Stimulated activated CD8-positive, alpha-beta memory T cell treated with anti-CD3 and anti-CD28 coated beads, Interleukin-4, amount 100 ng/mL, for 24 hours (primary cell): Measurements from ENCODE around the gene NAIF1.
"Not testable (repeated sequence)": the region's sequence is repeated elsewhere in the genome, so short reads cannot be mapped to it uniquely, and the experiment has no call there.

Experiments
- DNase-seq: peaks from one replicate; pipeline ENCODE4 v3.0.0-alpha.2; 2020; ENCODE audit warnings: low read depth

The NAIF1 gene

DNA sequence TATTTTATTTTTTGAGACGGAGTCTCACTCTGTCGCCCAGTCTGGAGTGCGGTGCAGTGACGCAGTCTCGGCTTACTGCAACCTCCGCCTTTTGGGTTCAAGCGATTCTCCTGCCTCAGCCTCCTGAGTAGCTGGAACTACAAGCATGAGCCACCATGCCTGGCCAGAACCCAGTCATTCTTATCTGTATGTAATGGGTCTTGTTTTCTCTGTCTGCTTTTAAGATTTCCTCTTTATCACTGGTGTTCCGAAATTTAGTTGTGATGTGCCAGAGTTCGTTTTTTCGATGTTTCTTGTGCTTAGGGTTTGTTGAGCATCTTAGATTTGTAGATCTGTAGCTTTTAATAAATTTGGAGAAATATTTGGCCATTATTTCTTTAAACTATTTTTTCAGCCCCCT is 20.1 kb upstream of the NAIF1 start:
- DNase-seq: no peak

DNA sequence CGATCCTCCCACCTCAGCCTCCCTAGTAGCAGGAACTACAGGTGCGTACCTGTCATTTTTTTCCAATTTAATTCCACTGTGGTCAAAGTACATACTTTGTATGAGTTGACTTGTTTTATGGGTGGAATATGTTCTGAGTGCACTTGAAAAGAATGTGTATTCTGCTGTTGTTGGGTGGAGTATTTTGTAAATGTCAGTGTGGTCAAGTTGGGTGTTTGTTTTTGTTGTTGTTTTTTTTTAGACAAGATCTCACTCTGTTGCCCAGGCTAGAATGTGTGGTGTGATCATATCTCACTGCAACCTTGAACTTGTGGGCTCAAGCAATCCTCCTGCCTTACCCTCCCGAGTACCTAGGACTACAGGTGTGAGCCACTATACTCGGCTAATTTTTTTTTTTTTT is 18.8 kb upstream of the NAIF1 start:
- DNase-seq: no peak

DNA sequence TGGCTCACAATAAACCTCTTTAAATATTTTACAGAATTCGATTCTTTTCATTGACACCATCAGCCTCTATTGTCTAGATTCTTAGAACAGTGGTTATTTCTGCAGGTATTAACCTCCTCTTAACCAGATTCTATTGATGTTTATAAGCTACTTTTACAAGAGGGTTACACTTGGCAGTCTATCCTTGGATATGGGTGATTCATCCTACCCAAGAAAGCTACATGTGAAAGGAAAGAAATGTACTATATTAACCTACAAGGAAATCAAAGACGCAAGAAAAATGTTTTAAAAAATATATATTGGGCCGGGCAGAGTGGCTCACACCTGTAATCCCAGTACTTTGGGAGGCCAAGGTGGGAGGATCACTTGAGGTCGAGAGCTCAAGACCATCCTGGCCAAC is 17.6 kb upstream of the NAIF1 start:
- DNase-seq: no peak

DNA sequence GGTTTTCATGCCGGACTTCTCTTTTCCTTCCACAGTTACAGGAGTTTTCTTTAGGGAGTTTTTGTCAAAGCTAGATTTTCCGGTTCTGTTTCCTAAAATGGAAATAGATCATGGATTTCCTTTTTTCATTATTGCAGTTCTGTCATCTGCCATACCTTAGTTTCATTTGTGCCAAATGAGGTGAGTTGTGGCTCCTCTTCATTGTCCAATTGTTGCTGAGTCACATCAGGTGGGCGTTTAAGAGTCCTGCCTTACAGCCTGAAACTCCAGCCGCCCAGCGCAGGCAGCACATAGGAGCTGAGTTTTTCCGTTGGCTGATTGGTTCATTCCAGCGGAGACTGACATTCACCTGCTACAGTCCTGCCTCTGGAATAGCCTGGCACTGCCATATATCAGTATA is 15.0 kb upstream of the NAIF1 start:
- no peak for DNase-seq

DNA sequence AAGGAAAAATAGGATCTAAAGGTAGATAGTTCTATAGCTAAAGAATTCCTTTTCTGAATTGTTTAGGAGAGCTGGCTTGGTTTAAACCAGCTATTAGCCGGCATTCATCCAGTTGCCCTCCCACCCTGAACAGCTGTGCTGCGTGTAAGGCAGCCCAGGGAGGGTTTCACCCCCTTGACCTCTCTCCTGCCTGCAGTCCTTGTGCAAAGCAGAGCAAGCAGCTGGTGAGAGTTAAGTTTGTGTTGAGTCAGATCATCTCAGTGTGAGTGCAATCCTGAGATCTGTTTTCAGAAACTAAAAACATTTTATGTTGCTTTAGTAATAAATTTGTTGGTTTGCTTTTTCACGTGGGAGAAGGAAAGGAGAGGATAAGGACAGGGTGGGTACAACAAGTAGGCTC is 13.9 kb upstream of the NAIF1 start:
- DNase-seq: no peak

DNA sequence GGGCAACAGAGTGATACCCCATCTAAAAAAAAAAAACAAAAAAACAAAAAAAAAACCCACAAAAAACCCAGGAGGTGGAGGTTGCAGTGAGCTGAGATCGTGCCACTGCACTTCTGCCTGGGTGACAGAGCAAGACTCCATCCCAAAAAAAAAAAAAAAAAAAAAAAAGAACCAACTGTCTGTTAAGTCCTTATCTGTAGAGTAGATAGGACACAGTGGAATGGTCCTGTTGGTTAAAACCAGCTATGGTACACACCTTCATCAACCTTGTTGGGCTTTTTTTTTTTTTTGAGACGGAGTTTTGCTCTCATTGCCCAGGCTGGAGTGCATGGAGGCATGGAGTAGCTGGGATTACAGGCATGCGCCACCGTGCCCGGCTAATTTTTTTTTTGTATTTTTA is 13.1 kb upstream of the NAIF1 start:
- DNase-seq: no peak

DNA sequence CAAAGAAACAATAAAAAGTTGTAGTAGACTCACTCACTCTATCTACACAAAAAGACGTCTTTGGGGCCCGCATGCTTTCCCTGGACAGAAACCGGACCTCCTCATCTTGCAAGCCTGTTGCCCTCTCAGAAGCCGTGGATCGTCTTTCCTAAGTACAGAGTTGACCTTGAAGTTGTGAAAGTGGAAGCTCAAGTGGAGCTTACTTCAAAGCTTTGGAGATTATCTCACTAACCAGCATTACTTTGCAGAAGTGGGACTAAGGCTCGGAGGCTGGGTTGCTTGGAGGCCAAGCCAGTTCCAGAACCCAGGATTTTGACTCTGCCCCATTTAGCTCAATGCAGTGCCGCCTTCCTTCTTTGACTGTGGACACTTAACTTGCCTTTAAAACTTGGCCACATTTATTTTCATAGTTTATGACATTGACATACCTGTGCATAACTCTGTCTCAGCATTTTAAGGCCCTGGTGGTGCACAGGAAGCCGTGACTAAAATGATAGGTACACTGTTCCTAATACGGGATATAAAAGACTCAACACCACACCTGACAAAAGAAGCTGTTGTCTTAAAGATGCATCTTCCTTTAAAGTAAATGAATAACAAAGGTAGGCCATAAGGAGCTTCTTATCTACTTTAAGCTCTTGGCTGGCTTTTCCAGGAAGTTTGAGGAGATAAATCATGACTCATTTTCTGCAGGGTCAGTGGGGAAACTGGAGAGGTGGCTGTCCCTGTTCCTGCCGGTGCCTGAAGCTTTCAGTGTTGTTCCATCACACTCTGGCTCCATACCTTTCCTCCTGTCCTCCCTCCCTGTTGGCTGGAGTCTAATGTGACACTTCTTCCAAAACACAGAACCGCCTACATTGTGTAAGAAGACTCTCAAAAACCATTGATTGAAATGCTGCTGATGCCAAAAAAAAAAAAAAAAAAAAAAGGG is 11.6 kb upstream of the NAIF1 start:
- no peak for DNase-seq

DNA sequence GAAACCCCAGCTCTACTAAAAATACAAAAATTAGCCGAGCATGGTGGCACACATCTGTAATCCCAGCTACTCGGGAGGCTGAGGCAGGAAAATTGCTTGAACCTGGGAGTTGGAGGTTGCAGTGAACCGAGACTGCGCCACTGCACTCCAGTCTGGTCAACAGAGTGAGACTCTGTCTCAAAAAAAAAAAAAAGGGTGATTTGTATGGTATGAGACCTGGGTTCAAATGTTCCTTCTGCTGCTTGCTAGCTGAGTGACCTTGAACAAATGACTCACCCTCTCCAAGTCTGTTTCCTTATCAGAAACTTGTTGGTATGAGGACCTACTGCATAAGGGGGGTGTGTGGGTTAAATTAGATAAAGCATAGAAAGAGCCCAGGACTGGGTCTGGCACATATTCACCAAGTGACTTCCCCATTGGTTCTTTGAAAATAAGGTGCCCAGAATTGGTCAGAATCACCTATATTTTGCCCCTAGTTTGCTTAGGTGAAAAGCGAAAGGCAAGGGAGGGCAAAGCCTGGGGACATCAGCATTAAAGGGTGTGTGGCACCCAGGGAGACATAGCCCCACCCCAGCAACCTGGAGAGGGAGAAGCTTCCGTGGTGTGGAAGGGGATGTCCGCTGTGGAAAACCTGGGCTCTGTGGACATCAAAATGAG is 10.9 kb upstream of the NAIF1 start:
- no peak for DNase-seq

DNA sequence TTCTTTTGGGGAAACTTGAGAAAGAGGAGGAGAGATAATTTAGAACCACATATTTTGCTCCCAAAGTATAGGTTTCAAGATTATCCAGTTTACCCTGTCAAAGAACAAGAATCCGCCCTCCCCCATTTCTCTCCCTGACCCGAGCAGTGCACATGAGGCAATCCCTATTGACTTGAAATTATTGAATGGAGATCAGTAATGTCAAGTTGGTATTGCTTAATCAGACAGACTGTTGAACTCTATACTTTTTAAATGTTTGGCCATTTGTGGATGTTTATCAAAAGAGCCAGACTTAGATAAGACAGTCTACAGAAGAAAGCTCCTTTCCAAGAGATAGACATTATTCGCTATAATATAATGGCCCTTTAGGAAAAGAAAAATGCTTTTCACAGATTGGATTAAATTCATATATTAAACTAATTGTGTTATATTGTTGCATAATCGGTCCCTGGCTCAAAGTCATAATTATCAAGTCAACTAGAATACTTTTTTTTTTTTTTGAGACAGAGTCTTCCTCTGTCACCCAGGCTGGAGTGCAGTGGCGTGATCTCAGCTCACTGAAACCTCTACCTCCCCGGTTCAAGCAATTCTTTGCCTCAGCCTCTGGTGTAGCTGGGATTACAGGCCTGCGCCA is 6.2 kb upstream of the NAIF1 start:
- DNase-seq: no peak

DNA sequence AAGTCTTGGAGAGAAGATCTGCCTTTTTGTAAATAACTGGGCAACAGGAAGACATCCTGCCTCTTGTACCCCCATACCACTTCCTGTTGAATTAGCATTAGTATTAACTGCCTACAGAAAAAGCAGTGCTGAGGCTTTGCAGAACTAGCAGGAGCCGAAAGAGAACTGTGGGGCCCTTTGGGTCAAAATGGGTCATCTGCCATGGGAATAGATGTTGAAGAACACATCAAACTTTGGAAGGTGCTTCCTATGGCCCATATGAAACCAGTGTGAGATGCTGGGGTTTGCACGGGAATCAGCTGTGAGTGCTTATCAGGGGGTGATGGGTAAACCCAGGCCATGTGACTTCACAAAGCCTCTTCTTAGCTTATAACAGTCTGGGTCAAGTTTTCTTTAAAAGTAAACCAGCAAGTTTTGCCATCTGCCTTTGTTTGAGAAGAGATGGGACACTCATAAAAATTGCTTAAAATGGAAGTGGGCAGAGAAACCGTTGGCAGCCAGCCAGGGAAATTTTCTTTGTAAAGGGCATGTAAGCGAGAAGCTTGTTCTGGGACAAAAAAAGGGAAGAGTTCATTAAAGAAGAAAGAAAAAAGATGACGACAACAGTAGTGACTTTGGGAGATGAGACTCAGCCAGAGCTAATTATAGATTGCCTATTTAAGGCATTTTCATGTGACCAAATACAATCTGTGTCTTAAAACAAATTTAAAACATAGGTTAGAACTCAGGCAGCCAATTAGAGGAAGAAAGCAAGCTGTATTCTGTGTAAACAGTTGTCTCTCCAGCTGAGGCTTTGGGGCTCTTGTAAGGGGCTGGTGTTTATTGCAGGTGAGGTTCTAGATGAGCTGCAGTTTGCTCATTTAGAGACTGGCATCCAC is 5.3 kb upstream of the NAIF1 start:
- peak; percentile 38 for DNase-seq

DNA sequence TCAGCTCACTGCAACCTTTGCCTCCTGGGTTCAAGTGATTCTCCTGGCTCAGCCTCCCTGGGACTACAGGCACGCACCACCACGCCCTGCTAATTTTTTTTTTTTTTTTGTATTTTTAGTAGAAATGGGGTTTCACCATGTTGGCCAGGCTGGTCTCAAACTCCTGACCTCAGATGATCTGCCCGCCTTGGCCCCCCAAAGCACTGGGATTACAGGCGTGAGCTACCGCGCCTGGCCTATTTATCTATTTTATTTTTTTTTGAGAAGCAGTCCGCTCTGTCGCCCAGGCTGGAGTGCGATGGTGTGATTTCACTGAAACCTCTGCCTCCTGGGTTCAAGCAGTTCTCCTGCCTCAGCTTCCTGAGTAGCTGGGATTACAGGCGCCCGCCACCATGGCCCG is 4.4 kb upstream of the NAIF1 start:
- DNase-seq: not testable (repeated sequence)

DNA sequence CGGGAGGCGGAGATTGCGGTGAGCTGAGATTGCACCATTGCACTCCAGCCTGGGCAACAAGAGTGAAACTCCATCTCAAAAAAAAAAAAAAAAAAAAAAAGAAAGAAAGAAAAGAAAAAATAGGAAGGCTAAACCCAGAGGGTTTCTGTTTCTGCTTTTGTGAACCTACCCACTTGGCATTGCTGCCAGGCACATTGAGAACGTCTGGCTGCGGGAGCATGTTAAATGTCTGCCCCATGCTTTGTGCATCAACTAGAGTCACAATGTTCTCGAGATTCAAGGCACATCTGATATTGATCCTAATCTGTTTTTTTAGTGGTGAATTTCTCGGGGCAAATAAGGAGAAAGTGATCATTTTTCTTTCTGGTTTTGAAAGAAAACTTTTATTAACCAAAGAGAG is 3.8 kb upstream of the NAIF1 start:
- no peak for DNase-seq

DNA sequence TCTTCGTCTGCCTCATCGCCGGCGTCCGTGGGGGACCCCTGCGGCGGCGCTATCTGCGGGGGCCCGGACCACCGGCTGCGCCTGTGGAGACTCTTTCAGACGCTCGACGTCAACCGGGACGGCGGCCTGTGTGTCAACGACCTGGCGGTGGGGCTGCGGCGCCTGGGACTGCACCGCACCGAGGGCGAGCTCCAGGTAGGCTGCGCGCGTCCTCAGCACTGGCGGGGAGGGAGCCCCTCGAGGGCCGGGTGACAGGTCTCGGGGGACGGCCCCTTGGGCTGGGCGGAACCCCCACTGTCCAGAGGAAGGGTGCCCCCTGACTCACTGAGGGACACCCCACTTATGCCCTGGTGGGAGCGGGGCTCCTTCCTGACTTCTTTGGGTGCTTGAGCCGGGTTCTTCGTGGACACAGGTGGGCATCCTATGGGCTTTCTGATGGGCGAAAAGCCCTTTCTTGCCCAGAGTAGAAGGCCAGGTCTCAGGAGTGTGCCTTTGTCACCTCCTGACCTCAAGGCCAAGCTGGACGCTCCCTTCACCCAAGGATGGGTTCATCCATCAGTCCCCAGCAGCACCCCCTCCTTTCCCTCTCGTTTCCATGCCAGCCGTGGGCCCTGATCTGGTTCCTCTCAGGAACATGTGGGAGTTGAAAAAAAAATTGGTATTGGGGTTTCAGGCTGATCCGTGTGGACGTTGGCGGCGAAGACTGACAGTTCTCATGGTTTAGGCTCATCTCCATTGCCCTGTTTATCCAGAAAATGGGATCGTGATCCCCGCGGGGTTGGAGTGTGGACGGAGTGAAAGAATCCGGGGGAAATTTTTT is 1.5 kb upstream of the NAIF1 start:
- DNase-seq: no peak

DNA sequence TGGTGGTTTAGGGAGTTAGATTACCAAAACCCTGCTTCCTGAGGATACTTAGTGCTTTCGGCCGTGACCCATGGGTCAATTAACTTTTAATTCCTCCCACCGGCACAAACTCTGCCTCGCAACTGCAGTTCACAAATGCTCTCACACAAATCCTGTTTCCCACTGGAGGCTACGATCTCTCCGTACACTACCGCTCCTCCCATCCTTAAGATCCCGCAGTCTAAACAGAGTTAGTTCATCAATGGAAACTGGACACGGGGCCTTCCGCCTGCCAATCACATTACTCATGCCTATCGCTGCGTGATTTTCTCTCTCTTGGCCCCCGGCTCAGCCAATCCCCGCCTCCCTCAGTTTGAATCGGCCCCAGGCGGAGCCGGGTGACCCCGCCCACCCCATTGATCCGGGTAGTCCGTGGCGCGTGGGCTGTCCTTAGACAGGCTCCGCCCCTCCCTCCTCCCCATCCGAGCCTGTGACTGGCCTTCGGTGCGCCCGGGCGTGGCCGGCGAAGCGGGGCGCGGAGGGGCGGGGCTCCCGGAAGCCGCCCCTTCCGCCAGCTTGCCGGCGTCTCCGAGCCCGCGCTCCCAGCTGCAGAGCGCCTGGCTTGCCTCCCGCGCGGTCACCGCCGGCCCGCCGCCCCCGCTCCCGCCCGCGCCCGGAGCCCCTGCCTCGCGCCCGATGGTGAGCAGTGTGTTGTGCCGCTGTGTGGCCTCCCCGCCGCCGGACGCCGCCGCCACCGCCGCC is 695 bp upstream of the NAIF1 start, which contains the start of gene SLC25A25:
Gene SLC25A25, plus strand, starts transcription at position 588 of the 741 bp plus-strand sequence. Its CDS starts 88 bp downstream, at position 676.
- DNase-seq: peak; percentile 100

DNA sequence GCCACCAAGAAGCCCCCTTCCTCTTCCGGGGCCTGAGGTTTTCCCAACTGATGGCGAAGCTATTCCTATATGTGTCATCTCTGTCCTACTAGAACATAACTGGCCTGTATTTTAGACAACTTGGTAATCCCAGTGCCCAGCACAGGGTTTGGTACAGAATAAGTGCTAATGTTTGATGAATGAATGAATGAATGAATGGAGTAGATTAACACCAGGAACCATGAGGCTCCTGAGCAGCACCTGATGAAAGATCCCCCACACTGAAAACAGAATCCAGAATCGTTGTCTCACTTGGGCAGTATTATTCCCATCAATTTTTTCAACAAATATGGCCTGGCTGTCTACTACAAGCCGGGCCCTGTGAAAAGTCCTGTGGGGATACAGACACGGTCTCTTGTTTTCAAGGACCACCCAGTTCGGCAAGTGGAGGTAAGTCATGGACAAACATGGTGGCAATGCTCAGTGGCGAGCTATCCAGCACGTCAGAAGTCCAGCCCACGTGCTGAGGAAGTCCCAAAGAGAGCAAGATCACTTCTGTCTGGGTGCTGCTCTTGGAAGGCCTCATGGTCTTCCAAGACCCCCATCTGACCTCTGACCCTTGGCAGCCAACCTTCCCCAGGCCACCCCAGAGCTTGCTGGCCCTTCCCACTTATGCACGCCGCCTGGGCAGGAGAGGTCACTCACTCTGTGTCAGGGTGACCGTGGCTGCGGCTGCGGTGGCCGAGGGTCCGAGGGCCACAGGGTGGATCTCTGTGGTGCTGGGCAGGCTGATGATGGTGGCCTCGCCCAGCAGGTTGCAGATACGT is 1.0 kb downstream of the NAIF1 start:
- no peak for DNase-seq

DNA sequence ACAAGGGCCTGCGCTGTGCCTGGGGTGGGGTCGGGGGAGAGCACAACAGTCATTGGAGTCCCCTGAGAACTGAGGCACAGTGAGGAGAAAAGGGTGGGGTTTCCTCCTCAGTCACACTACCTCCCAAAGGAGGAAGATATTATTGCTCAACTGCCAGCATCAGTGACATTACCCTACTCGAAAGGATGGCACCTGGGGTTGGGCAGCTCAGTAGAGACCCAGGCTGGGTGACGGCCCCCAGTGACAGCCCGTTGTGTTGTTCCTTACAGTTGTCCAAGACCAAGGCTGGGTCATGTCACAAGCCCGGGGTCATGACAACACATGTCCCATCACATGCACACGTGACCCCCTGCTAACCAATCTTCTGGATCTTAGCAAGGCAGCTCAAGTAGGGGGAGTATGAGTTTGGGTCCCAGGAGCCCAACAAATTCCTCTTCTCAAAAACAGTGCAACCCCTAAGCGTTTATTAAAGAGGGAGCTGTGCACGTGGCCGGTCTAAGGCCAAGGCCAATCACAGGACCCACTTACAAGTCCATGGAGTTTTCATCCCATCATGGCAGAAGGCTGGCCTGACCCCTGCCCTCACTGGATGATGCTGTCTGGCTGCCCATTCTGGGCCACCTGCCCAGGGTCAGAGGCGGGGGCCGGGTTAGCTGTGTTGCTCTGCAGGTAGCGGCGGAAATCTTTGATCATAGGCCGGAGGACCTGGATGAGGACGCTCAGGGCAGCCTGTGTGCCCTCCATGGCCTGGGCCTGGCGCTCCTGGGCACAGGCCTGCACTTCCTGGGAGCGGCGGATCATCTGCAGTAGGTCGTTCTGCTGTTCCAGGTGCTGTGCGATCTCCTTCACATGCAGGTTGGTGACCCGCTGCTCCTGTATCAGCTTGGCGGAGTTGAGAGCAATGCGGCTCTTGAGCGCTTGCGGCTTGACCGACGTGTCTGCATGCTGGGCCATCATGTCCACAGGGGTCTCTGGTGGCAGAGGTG is 4.0 kb downstream of the NAIF1 start:
- no peak for DNase-seq

DNA sequence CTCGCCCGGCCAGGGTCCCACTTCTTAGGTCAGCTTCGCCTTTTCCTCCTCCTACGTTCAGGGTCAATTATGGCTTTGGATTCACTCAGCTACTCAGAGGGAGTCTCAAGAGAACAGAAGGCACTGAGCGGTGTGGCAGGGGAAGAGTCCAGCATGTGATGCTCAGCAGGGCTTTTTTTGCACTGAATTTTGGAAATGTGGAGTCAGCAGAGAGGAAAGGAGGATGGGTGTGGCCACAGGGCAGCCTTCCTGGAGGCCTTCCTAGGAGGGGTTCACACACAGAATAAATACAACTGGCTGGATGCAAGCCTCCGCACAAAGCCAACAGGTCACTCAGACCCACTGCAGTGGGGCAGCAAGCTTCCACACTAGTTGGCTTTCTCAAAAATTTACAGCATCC is 4.8 kb downstream of the NAIF1 start:
- DNase-seq: no peak

DNA sequence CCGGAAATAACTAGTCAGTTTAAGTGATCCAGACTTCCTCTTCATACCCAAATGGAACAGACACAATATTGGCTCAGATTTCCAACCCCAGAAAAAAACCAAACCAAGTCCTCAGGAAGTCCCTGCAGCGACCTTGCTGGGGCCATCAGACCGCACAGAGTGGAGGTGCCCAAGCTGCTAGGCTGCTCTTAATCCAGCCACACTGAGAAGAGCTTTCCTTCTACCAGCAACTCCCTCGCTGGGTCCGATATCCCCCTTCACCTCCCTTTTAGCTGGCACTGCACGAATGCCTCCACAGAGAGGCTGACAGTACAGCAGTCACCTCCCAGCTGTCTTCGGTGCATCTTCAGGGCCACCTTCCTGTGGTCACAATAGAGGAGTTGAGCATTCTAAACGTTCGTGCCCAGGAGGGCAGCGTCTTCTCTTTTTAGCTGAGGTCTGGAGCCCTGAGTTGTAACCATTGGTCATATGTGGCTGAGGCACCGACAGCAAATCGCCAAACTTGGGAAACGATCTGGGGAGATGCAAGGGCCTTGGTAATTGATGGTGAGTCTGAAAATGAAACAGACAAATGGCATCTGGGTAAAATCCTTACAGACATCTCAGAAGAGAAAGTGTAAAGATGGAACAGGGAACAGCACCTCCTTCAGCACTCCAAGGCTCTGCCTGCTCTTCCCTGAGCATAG is 5.7 kb downstream of the NAIF1 start:
- DNase-seq: no peak
